Gastroesophageal sphincter (tissue), 3 donors: ENCODE data around the gene TCERG1.

Experiments
- CTCF ChIP-seq, 4 experiments: fragments of 200-600 bp in 2 of 4; fragments of 450-650 bp in 2 of 4; sonication (generic) in 1 of 4; IDR thresholded peaks; one replicate each; pipeline ENCODE4 v1.5.1; 2017 to 2019; ENCODE audit warnings: antibody characterized with exemption in 4 of 4, mild to moderate bottlenecking in 2 of 4, moderate library complexity in 2 of 4
- POLR2A ChIP-seq, 2 donors: fragments of 450-650 bp; IDR thresholded peaks; one replicate each; pipeline ENCODE4 v1.6.1; 2017; ENCODE audit warnings: antibody characterized with exemption in 2 of 2, mild to moderate bottlenecking in 2 of 2, moderate library complexity in 1 of 2

GRCh38 chr5:146427619-146427997, 19.5 kb upstream of the TCERG1 start:
- TF ChIP-seq CTCF (IDR thresholded peaks at IDR 0.05) (no peak), POLR2A (IDR thresholded peaks at IDR 0.05) (no peak)
